NB4 (cell line): Measurements from ENCODE around the gene YARS1.

Experiments
- DNase-seq: peaks from one replicate; pipeline ENCODE4 v3.0.0; 2010; ENCODE audit warnings: low read depth
- H3K4me3 ChIP-seq: one replicate; pipeline ENCODE4 v1.5.1; 2011; ENCODE audit warnings: mild to moderate bottlenecking, low read depth, low read length, moderate library complexity
- CTCF ChIP-seq: IDR thresholded peaks from one replicate; pipeline ENCODE4 v1.5.1; 2012; ENCODE audit warnings: low read depth, low read length
- MAX ChIP-seq: IDR thresholded peaks from 2 replicates; pipeline ENCODE4 v1.6.1; 2011; ENCODE audit warnings: low read depth, low read length
- MYC ChIP-seq: IDR thresholded peaks from 2 replicates; pipeline ENCODE4 v1.6.1; 2011; ENCODE audit warnings: low read depth, low read length
- POLR2A ChIP-seq: IDR thresholded peaks from 2 replicates; pipeline ENCODE4 v1.6.1; 2011; ENCODE audit warnings: mild to moderate bottlenecking; ENCODE audit not compliant: insufficient read length; ENCODE audit errors: extremely low read depth

Gene YARS1

GRCh38 chr1:32733582-32734321 lies 83.4 kb downstream of the YARS1 start:
- no peak overlapping the region for H3K4me3 ChIP-seq
- TF ChIP-seq MYC (no peak), POLR2A (no peak), MAX (no peak)
- no peak for DNase-seq

- no peak overlapping the region for H3K4me3 ChIP-seq
- no peak for TF ChIP-seq MAX
- no peak for DNase-seq
Measured at GRCh38 chr1:32729254-32730046, 87.7 kb downstream of the YARS1 start.

- DNase-seq: no peak
- H3K4me3 ChIP-seq: no peak overlapping the region
- TF ChIP-seq MYC (no peak), CTCF (no peak), POLR2A (no peak), MAX (no peak)
Measured at GRCh38 chr1:32728413-32729077, 88.6 kb downstream of the YARS1 start.

GRCh38 chr1:32727876-32728275 lies 89.3 kb downstream of the YARS1 start:
- no peak for TF ChIP-seq POLR2A
- TF ChIP-seq CTCF: no peak
- no peak for TF ChIP-seq MAX
- no peak for TF ChIP-seq MYC
- DNase-seq: no peak

GRCh38 chr1:32725615-32725982 lies 91.6 kb downstream of the YARS1 start:
- DNase-seq: no peak
- TF ChIP-seq MYC (no peak), MAX (no peak), CTCF (no peak), POLR2A (no peak)
- H3K4me3 ChIP-seq: no peak overlapping the region

More at GRCh38 chr1:32727876-32728275, 89.3 kb downstream of the YARS1 start:
- H3K4me3 ChIP-seq: no peak overlapping the region
